Esophagus (tissue), 2 donors: ENCODE measurements around the gene RBM4. TPM values are rescaled to one million over a fixed set of nuclear protein-coding genes. Genes with fewer than 3 reads are reported as not detected.

Experiments
- H3K27ac ChIP-seq, 2 donors: one replicate each; pipeline ENCODE4 v1.5.1; 2013; ENCODE audit warnings: low read depth in 2 of 2, mild to moderate bottlenecking in 2 of 2, inconsistent platforms in 1 of 2, low read length in 1 of 2, moderate library complexity in 1 of 2
- H3K27me3 ChIP-seq, 2 donors: one replicate each; pipeline ENCODE4 v1.6.1; 2013; ENCODE audit warnings: low read length in 2 of 2, control low read depth in 1 of 2, mild to moderate bottlenecking in 1 of 2; ENCODE audit not compliant: insufficient read depth in 2 of 2, control insufficient read depth in 1 of 2
- H3K36me3 ChIP-seq, 2 donors: one replicate each; pipeline ENCODE4 v1.6.1; 2013; ENCODE audit warnings: low read length in 1 of 2; ENCODE audit not compliant: control insufficient read depth in 2 of 2, insufficient read depth in 2 of 2
- H3K4me1 ChIP-seq, 2 donors: one replicate each; pipeline ENCODE4 v1.6.1; 2013; ENCODE audit warnings: low read length in 1 of 2; ENCODE audit not compliant: control insufficient read depth in 2 of 2, insufficient read depth in 2 of 2
- H3K4me3 ChIP-seq, 2 donors: one replicate each; pipeline ENCODE4 v1.5.1; 2013; ENCODE audit warnings: low read length in 2 of 2, mild to moderate bottlenecking in 2 of 2, low read depth in 1 of 2, moderate library complexity in 1 of 2
- H3K9me3 ChIP-seq, 2 donors: one replicate each; pipeline ENCODE4 v1.6.1; 2013; ENCODE audit warnings: mild to moderate bottlenecking in 2 of 2, low read depth in 1 of 2, low read length in 1 of 2, moderate library complexity in 1 of 2; ENCODE audit not compliant: control insufficient read depth in 2 of 2, insufficient read depth in 1 of 2
- WGBS, 2 donors: extraction: QIAGEN DNeasy Blood & Tissue Kit; methylation state at CpG; one replicate each; pipeline ENCODE4 v1.1.7; 2013; 5-methylcytosine and 5-hydroxymethylcytosine counted together
- polyA plus RNA-seq, 2 donors: library from polyadenylated mRNA; stranded (reverse); fragments of 200-250 nt; gene quantifications; one replicate each; pipeline ENCODE4 v1.2.3, GENCODE V29; 2013
- donor health status: healthy with polysubstance abuse.
- donor health status: Bipolar disorder and iron deficiency.

The RBM4 gene
- polyA plus RNA-seq, 2 donors, result 54.6 to 80.8 TPM

- H3K27ac ChIP-seq, result no peak overlapping the region
- no peaks in the 10 kb centered on the region for H3K4me1 ChIP-seq
- H3K27me3 ChIP-seq, result no peaks in the 10 kb centered on the region
- H3K9me3 ChIP-seq, result no peaks in the 10 kb centered on the region
- peaks cover 4 to 59% of the 10 kb centered on the region in 2 donors for H3K36me3 ChIP-seq
- no peak overlapping the region for H3K4me3 ChIP-seq
- WGBS, 2 donors, result 93% methylated on average over 15 of the region's 15 CpGs
Observed at GRCh38 chr11:66693356-66694055, 55.0 kb downstream of the RBM4 start.

DNA sequence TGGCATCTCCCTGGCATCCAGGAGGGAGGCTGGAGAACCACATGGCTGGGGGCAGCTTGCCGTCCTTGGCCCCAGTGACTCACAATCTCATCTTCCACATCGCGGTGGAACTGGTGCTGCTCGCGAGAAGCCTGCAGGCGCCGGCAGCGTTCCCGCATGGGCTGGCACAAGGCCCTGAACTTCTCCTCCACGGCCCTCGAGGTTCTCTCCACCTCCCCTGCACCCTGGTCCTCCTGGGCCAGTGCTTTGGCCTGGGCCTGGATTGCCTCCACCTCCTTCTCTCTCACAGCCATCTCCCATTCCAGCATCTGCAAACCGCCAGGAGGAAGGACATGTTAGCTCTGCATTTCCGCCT lies 55.5 kb downstream of the RBM4 start:
- 77 to 82% methylated on average over 13 of the region's 13 CpGs for WGBS, 2 donors
- Histone ChIP-seq H3K9me3 (no peaks in the 10 kb centered on the region), H3K27ac (no peak overlapping the region), H3K27me3 (no peaks in the 10 kb centered on the region), H3K4me3 (no peak overlapping the region), H3K4me1 (no peaks in the 10 kb centered on the region), H3K36me3 (peaks cover 4 to 63% of the 10 kb centered on the region in 2 donors)

- no peaks in the 10 kb centered on the region for H3K4me1 ChIP-seq
- peak overlapping the region in 1 of 2 donors; percentile 26 for H3K27ac ChIP-seq
- WGBS, 2 donors, result 18 to 20% methylated on average over 6 of the region's 6 CpGs
- peaks cover 8 to 66% of the 10 kb centered on the region in 2 donors for H3K36me3 ChIP-seq
- H3K27me3 ChIP-seq, result no peaks in the 10 kb centered on the region
- no peak overlapping the region for H3K4me3 ChIP-seq
- H3K9me3 ChIP-seq, result no peaks in the 10 kb centered on the region
Observed at GRCh38 chr11:66694732-66695207, 56.3 kb downstream of the RBM4 start.

Other genes starting within 250 kb of the RBM4 start
- gene NPAS4, start 217.7 kb upstream of the RBM4 start, polyA plus RNA-seq, result under 1 TPM; 0.16 to 0.31 TPM
- 10 to 100 TPM; 27.2 to 51.1 TPM for gene MRPL11, start 199.9 kb upstream of the RBM4 start, polyA plus RNA-seq
- 1 to 10 TPM; 5.5 to 7.8 TPM for gene PELI3, start 171.8 kb upstream of the RBM4 start, polyA plus RNA-seq
- gene DPP3, start 158.3 kb upstream of the RBM4 start, polyA plus RNA-seq, result 10 to 100 TPM; 16.3 to 29.6 TPM
- 10 to 100 TPM in 1 of 2 donors, 1 to 10 TPM in 1; 9.3 to 15.3 TPM for gene BBS1, start 128.1 kb upstream of the RBM4 start, polyA plus RNA-seq
- 1 to 10 TPM; 5.9 to 6.0 TPM for gene ZDHHC24, start 92.7 kb upstream of the RBM4 start, polyA plus RNA-seq
- under 1 TPM; 0.02 TPM for gene ACTN3, start 91.8 kb upstream of the RBM4 start, polyA plus RNA-seq
- gene CTSF, start 70.1 kb upstream of the RBM4 start, polyA plus RNA-seq, result 10 to 100 TPM in 1 of 2 donors, 1 to 10 TPM in 1; 4.2 to 10.2 TPM
- under 1 TPM; 0.09 to 0.12 TPM for gene CCDC87, start 45.6 kb upstream of the RBM4 start, polyA plus RNA-seq
- 10 to 100 TPM; 27.9 to 39.8 TPM for gene CCS, start 45.5 kb upstream of the RBM4 start, polyA plus RNA-seq
- 10 to 100 TPM; 20.6 to 34.2 TPM for gene RBM14, start 22.1 kb upstream of the RBM4 start, polyA plus RNA-seq
- gene RBM4B, start 39.2 kb downstream of the RBM4 start, polyA plus RNA-seq, result 10 to 100 TPM; 12.0 to 12.8 TPM
- gene SPTBN2, start 90.5 kb downstream of the RBM4 start, polyA plus RNA-seq, result 10 to 100 TPM; 61.3 to 63.4 TPM
- 10 to 100 TPM; 17.6 to 19.5 TPM for gene RCE1, start 204.7 kb downstream of the RBM4 start, polyA plus RNA-seq
- 1 to 10 TPM; 5.4 to 9.3 TPM for gene LRFN4, start 218.4 kb downstream of the RBM4 start, polyA plus RNA-seq